K562 (cell line): ENCODE measurements around the gene CERS2. TPM values are rescaled to one million over a fixed set of nuclear protein-coding genes. Genes with fewer than 3 reads are reported as not detected.

Experiments used
- CCNT2 ChIP-seq: IDR thresholded peaks from 2 replicates; pipeline ENCODE4 v1.6.1; 2011; ENCODE audit warnings: borderline replicate concordance, low read depth, mild to moderate bottlenecking, moderate library complexity, mixed read lengths, low read length; ENCODE audit not compliant: insufficient read length; ENCODE audit errors: extremely low read depth
- COPS2 ChIP-seq: fragments of 450-650 bp; conservative IDR thresholded peaks from 2 replicates; pipeline ENCODE4 v1.6.1; 2016; ENCODE audit warnings: mild to moderate bottlenecking, moderate library complexity
- GTF2F1 ChIP-seq: IDR thresholded peaks from 2 replicates; pipeline ENCODE4 v1.6.1; 2011; ENCODE audit warnings: low read depth, low read length, improper control_type of control experiment
- ILK ChIP-seq: fragments of 450-650 bp; IDR thresholded peaks from 2 replicates; pipeline ENCODE4 v1.6.1; 2016; ENCODE audit warnings: missing genetic modification characterization, low read depth, mild to moderate bottlenecking, missing compliant biosample characterization, moderate library complexity, borderline replicate concordance
- MBD2 ChIP-seq: sonication (generic); IDR thresholded peaks from 2 replicates; pipeline ENCODE4 v1.6.1; 2016; ENCODE audit warnings: low read depth, borderline replicate concordance
- POLR2AphosphoS5 ChIP-seq: IDR thresholded peaks from 2 replicates; pipeline ENCODE4 v1.6.1; 2011; ENCODE audit warnings: mild to moderate bottlenecking, low read depth, low read length, moderate library complexity; ENCODE audit not compliant: control insufficient read depth, insufficient read depth
- POLR2H ChIP-seq: IDR thresholded peaks from 2 replicates; pipeline ENCODE4 v1.6.1; 2016; ENCODE audit warnings: missing genetic modification characterization, low read depth, mild to moderate bottlenecking, control low read depth, missing compliant biosample characterization, moderate library complexity
- RBM22 ChIP-seq: fragments of 200-400 bp; formaldehyde crosslinking; IDR thresholded peaks from 2 replicates; pipeline ENCODE4 v1.6.1; 2018; ENCODE audit warnings: low read length, low read depth; ENCODE audit not compliant: poor library complexity, severe bottlenecking
- SAFB ChIP-seq: fragments of 200-400 bp; formaldehyde crosslinking; IDR thresholded peaks from 2 replicates; pipeline ENCODE4 v1.6.1; 2017; ENCODE audit warnings: low read depth, low read length, borderline replicate concordance
- TBP ChIP-seq: optimal IDR thresholded peaks from 2 replicates; pipeline ENCODE3; 2011; ENCODE audit warnings: low read depth, low read length, improper control_type of control experiment
- ZNF583 ChIP-seq: fragments of 250-450 bp; sonication (Bioruptor Pico); IDR thresholded peaks from 2 replicates; pipeline ENCODE4 v1.4.0; 2020
- polyA plus RNA-seq, 8 experiments: library from polyadenylated mRNA; depleted of rRNA in 4 of 8; stranded (reverse) in 5 of 8; unstranded in 3 of 8; fragments of >200 nt; fragmentation: Nextera tagmentation in 2 of 8; fragmentation: Illumina TruSeq in 1 of 8; extraction: Ambion mirVana in 2 of 8; extraction: Trizol in 1 of 8; gene quantifications; 2 replicates each; pipeline versions ENCODE4 v1.2.1 to v1.2.3, GENCODE V29; 2011 to 2014; ENCODE audit warnings: inconsistent platforms in 1 of 8, missing spikeins in 1 of 8
- total RNA-seq, 7 experiments: library from RNA; depleted of rRNA in 6 of 7; stranded (reverse); fragments of >200 nt in 6 of 7; fragmentation: Illumina TruSeq in 2 of 7; extraction: Trizol in 2 of 7; gene quantifications; 2 replicates each; pipeline versions ENCODE4 v1.2.1 to v1.2.3, GENCODE V29; 2011 to 2021; ENCODE audit warnings: low replicate concordance in 1 of 7
- TF ChIP-seq, protein P1 (sequence below): IDR thresholded peaks from 2 replicates; pipeline ENCODE4 v1.6.1; 2011; ENCODE audit warnings: borderline replicate concordance, low read depth, mild to moderate bottlenecking, moderate library complexity, low read length; ENCODE audit not compliant: insufficient read depth, poor library complexity, severe bottlenecking
- TF ChIP-seq, protein P2 (sequence below): fragments of 250-450 bp; sonication (Bioruptor Pico); IDR thresholded peaks from 2 replicates; pipeline ENCODE4 v1.9.0; 2021; ENCODE audit warnings: mild to moderate bottlenecking
- TF ChIP-seq, protein P3 (sequence below): fragments of 450-650 bp; IDR thresholded peaks from 2 replicates; pipeline ENCODE4 v1.6.1; 2018; ENCODE audit warnings: mild to moderate bottlenecking, low read depth; ENCODE audit not compliant: partially characterized antibody
- TF ChIP-seq, protein P4 (sequence below): fragments of 450-650 bp; IDR thresholded peaks from 2 replicates; pipeline ENCODE4 v1.6.1; 2017; ENCODE audit warnings: mild to moderate bottlenecking, moderate library complexity
- TF ChIP-seq, protein P5 (sequence below): sonication (generic); formaldehyde crosslinking; IDR thresholded peaks from 2 replicates; pipeline ENCODE4 v1.8.0; 2022; ENCODE audit warnings: missing genetic modification reagents, mild to moderate bottlenecking, borderline replicate concordance

Gene CERS2
- total and polyA plus RNA-seq, 9 of the 15 experiments (the other 6 are each of a cell fraction or from before 2014, with no cell fraction given) = 23.4 to 295 (median 132) TPM

DNA sequence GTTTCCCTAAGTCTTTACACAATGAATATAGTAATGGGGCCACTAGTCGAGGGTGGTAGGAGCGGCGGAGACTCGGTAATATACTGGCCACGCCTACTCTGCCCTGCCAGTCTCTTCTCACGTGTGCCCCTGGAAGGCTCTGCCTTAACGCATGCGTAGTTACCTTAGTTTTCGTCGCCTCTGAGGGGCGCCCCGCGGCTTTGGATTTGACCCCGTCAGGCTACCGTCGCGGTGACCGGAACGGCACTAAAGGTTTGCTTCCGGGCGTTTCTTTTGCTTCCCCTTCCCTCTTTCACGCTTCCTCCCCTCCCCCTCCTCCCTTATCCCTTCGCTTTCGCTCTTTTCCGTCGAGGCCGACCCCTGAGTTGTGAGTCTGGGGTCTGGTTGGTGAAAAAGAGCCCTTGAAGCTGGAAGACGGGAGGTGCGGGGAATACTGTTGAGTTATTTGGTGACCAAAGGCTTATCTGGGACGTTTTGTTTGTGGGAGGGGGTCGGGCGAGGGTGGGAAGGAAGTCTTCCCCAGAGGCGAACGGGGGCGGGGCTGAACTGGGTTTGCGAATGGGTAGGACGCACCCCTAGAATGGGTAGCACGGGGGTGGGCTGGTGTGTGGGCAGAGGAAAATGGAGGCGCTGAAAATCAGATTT is 48.4 kb downstream of the CERS2 start, which contains the start of gene SETDB1 (continued):
- TF ChIP-seq, protein P1, sequence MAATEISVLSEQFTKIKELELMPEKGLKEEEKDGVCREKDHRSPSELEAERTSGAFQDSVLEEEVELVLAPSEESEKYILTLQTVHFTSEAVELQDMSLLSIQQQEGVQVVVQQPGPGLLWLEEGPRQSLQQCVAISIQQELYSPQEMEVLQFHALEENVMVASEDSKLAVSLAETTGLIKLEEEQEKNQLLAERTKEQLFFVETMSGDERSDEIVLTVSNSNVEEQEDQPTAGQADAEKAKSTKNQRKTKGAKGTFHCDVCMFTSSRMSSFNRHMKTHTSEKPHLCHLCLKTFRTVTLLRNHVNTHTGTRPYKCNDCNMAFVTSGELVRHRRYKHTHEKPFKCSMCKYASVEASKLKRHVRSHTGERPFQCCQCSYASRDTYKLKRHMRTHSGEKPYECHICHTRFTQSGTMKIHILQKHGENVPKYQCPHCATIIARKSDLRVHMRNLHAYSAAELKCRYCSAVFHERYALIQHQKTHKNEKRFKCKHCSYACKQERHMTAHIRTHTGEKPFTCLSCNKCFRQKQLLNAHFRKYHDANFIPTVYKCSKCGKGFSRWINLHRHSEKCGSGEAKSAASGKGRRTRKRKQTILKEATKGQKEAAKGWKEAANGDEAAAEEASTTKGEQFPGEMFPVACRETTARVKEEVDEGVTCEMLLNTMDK = peak; percentile 81
- TF ChIP-seq CCNT2 = no peak
- TF ChIP-seq GTF2F1 = 0 out of 2 replicates have a peak, but pooled peaks have one; percentile 41
- TF ChIP-seq ZNF583 (CRISPR knock-in tag) = no peak
- peak; percentile 72 for TF ChIP-seq TBP
- TF ChIP-seq MBD2 = 0 out of 2 replicates have a peak, but pooled peaks have one; percentile 37
- TF ChIP-seq POLR2H = 0 out of 2 replicates have a peak, but pooled peaks have one; percentile 52
- TF ChIP-seq RBM22 = no peak
- TF ChIP-seq, protein P2, sequence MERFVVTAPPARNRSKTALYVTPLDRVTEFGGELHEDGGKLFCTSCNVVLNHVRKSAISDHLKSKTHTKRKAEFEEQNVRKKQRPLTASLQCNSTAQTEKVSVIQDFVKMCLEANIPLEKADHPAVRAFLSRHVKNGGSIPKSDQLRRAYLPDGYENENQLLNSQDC (CRISPR knock-in tag) = no peak
- no peak for TF ChIP-seq ILK (tag)
- TF ChIP-seq SAFB = no peak
- TF ChIP-seq, protein P3, sequence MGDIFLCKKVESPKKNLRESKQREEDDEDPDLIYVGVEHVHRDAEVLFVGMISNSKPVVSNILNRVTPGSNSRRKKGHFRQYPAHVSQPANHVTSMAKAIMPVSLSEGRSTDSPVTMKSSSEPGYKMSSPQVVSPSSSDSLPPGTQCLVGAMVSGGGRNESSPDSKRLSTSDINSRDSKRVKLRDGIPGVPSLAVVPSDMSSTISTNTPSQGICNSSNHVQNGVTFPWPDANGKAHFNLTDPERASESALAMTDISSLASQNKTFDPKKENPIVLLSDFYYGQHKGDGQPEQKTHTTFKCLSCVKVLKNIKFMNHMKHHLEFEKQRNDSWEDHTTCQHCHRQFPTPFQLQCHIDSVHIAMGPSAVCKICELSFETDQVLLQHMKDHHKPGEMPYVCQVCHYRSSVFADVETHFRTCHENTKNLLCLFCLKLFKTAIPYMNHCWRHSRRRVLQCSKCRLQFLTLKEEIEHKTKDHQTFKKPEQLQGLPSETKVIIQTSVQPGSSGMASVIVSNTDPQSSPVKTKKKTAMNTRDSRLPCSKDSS = no peak
- TF ChIP-seq POLR2AphosphoS5 = peak; percentile 90
- TF ChIP-seq, protein P4, sequence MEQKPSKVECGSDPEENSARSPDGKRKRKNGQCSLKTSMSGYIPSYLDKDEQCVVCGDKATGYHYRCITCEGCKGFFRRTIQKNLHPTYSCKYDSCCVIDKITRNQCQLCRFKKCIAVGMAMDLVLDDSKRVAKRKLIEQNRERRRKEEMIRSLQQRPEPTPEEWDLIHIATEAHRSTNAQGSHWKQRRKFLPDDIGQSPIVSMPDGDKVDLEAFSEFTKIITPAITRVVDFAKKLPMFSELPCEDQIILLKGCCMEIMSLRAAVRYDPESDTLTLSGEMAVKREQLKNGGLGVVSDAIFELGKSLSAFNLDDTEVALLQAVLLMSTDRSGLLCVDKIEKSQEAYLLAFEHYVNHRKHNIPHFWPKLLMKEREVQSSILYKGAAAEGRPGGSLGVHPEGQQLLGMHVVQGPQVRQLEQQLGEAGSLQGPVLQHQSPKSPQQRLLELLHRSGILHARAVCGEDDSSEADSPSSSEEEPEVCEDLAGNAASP = no peak
- TF ChIP-seq, protein P5, sequence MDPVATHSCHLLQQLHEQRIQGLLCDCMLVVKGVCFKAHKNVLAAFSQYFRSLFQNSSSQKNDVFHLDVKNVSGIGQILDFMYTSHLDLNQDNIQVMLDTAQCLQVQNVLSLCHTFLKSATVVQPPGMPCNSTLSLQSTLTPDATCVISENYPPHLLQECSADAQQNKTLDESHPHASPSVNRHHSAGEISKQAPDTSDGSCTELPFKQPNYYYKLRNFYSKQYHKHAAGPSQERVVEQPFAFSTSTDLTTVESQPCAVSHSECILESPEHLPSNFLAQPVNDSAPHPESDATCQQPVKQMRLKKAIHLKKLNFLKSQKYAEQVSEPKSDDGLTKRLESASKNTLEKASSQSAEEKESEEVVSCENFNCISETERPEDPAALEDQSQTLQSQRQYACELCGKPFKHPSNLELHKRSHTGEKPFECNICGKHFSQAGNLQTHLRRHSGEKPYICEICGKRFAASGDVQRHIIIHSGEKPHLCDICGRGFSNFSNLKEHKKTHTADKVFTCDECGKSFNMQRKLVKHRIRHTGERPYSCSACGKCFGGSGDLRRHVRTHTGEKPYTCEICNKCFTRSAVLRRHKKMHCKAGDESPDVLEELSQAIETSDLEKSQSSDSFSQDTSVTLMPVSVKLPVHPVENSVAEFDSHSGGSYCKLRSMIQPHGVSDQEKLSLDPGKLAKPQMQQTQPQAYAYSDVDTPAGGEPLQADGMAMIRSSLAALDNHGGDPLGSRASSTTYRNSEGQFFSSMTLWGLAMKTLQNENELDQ (CRISPR knock-in tag) = no peak
- no peak for TF ChIP-seq COPS2
